Transverse colon (tissue), 4 donors: ENCODE data around the gene KCTD15.

ENCODE experiments used
- CTCF ChIP-seq, 5 experiments: fragments of 200-600 bp in 3 of 5; fragments of 450-650 bp in 2 of 5; sonication (generic) in 3 of 5; IDR thresholded peaks; 1 replicate in 2 of 5; 2 replicates in 3 of 5; pipeline ENCODE4 v1.5.1; 2016 to 2017; ENCODE audit warnings: antibody characterized with exemption in 5 of 5, inconsistent platforms in 3 of 5, mild to moderate bottlenecking in 2 of 5, moderate library complexity in 1 of 5
- POLR2AphosphoS5 ChIP-seq, 3 donors: sonication (generic); formaldehyde crosslinking; IDR thresholded peaks; one replicate each; pipeline ENCODE4 v1.6.1; 2016; ENCODE audit warnings: antibody characterized with exemption in 3 of 3

GRCh38 chr19:33832633-33833032 is 36.0 kb downstream of the KCTD15 start:
- TF ChIP-seq CTCF (IDR thresholded peaks at IDR 0.05), result no peak
- no peak for TF ChIP-seq POLR2AphosphoS5 (IDR thresholded peaks at IDR 0.05)
